Caco-2 (cell line): ENCODE results near the gene DGKB. TPM values are rescaled to one million over a fixed set of nuclear protein-coding genes. Genes with fewer than 3 reads are reported as not detected.

Experiments
- BruUV-seq: library from RNA; stranded (reverse); fragments of 400-500 nt; replicated peaks from 2 replicates; lab custom pipeline; 2021; lab: Mats Ljungman, UMichigan
- CTCF ChIA-PET: fragments of 300-600 bp; sonication (Branson Sonifier 250); formaldehyde crosslinking; loops from one replicate; lab custom pipeline; 2022; ENCODE audit warnings: antibody characterized with exemption; lab: Charles Lee
- POLR2A ChIA-PET: fragments of 300-600 bp; sonication (Branson Sonifier 250); formaldehyde crosslinking; loops from one replicate; lab custom pipeline; 2022; ENCODE audit warnings: antibody characterized with exemption; lab: Charles Lee
- DNase-seq, 2 experiments: peaks; one replicate each; pipeline versions ENCODE4 v3.0.0 to v3.0.0-alpha.2; 2020 to 2022
- H3K27me3 ChIP-seq: replicated peaks from 2 replicates; pipeline ENCODE4 v1.6.0; 2011; ENCODE audit warnings: low read length; ENCODE audit not compliant: control insufficient read depth, insufficient read depth
- H3K36me3 ChIP-seq: 2 replicates; pipeline ENCODE4 v1.5.1; 2011; ENCODE audit warnings: low read length; ENCODE audit not compliant: control insufficient read depth, insufficient read depth
- H3K4me1 ChIP-seq: fragments of 250-450 bp; sonication (Bioruptor Pico); 2 replicates; pipeline ENCODE4 v1.5.1; 2020; ENCODE audit warnings: mild to moderate bottlenecking
- H3K4me3 ChIP-seq: 2 replicates; pipeline ENCODE4 v1.5.1; 2011; ENCODE audit warnings: low read depth, mild to moderate bottlenecking, control low read depth, low read length
- H3K9me3 ChIP-seq: fragments of 250-450 bp; sonication (Bioruptor Pico); 2 replicates; pipeline ENCODE4 v1.5.1; 2020; ENCODE audit warnings: mild to moderate bottlenecking, moderate library complexity
- H3K27ac Mint-ChIP-seq: one replicate; pipeline ENCODE4 v1.8.0; 2022; ENCODE audit warnings: mixed read lengths; ENCODE audit not compliant: unreplicated experiment
- H3K27me3 Mint-ChIP-seq: one replicate; pipeline ENCODE4 v1.8.0; 2022; ENCODE audit warnings: mixed read lengths; ENCODE audit not compliant: insufficient read depth, unreplicated experiment
- H3K36me3 Mint-ChIP-seq: one replicate; pipeline ENCODE4 v1.8.0; 2022; ENCODE audit warnings: mild to moderate bottlenecking, mixed read lengths; ENCODE audit not compliant: insufficient read depth, unreplicated experiment
- H3K4me1 Mint-ChIP-seq: one replicate; pipeline ENCODE4 v1.8.0; 2022; ENCODE audit warnings: low read depth, mixed read lengths; ENCODE audit not compliant: unreplicated experiment
- H3K4me3 Mint-ChIP-seq: one replicate; pipeline ENCODE4 v1.8.0; 2022; ENCODE audit warnings: mild to moderate bottlenecking, moderate library complexity, mixed read lengths; ENCODE audit not compliant: unreplicated experiment
- H3K9me3 Mint-ChIP-seq: one replicate; pipeline ENCODE4 v1.8.0; 2022; ENCODE audit warnings: mixed read lengths; ENCODE audit not compliant: unreplicated experiment
- intact Hi-C: fragments of 100-400 bp; cut with micrococcal nuclease; formaldehyde crosslinking; loops from one replicate; pipeline ENCODE4 v1.10.0; 2022; ENCODE audit not compliant: unreplicated experiment
- total RNA-seq: library from RNA; stranded (reverse); gene quantifications from 2 replicates; pipeline ENCODE4 v1.2.3, GENCODE V29; 2022
- TF ChIP-seq, protein P1 (sequence below), 2 experiments: fragments of 200-600 bp in 1 of 2; IDR thresholded peaks; 1 replicate in 1 of 2; 2 replicates in 1 of 2; pipeline versions ENCODE4 v1.5.1 to v1.8.0; 2011 to 2022; ENCODE audit warnings: antibody characterized with exemption in 1 of 2, control low read depth in 1 of 2, inconsistent platforms in 1 of 2, low read depth in 1 of 2, low read length in 1 of 2, mild to moderate bottlenecking in 1 of 2, moderate library complexity in 1 of 2; ENCODE audit not compliant: insufficient read depth in 1 of 2, severe bottlenecking in 1 of 2, unreplicated experiment in 1 of 2

Gene DGKB
- total RNA-seq, 1 experiment from 2014 or later: 0.39 TPM

DNA sequence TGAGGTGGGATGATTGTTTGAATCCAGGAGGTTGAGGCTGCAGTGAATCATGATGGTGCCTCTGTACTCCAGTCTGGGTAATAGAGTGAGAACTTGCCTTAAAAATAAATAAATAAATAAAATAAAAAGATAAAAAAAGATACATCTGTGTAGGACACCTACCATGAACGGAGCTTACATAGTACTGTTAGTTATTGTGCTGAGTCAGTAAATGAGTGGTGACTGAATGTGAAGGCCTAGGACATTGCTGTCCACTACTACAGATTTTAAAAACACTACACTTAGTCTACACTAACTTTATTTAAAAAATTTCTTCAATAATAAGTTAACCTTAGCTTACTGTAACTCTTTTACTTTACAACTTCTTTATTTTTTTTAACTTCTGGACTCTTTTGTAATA lies 806.4 kb downstream of the DGKB start:
- ChIA-PET CTCF (no interaction called here), POLR2A (no interaction called here)
- no peaks in the 10 kb centered on the region for H3K9me3 Mint-ChIP-seq
- no peak overlapping the region for H3K27ac Mint-ChIP-seq
- H3K27me3 Mint-ChIP-seq: no peaks in the 10 kb centered on the region
- Histone ChIP-seq H3K4me3 (no peak overlapping the region), H3K36me3 (no peaks in the 10 kb centered on the region), H3K27me3 (no peaks in the 10 kb centered on the region), H3K4me1 (no peaks in the 10 kb centered on the region), H3K9me3 (no peaks in the 10 kb centered on the region)
- no peak for DNase-seq
- TF ChIP-seq, protein P1, sequence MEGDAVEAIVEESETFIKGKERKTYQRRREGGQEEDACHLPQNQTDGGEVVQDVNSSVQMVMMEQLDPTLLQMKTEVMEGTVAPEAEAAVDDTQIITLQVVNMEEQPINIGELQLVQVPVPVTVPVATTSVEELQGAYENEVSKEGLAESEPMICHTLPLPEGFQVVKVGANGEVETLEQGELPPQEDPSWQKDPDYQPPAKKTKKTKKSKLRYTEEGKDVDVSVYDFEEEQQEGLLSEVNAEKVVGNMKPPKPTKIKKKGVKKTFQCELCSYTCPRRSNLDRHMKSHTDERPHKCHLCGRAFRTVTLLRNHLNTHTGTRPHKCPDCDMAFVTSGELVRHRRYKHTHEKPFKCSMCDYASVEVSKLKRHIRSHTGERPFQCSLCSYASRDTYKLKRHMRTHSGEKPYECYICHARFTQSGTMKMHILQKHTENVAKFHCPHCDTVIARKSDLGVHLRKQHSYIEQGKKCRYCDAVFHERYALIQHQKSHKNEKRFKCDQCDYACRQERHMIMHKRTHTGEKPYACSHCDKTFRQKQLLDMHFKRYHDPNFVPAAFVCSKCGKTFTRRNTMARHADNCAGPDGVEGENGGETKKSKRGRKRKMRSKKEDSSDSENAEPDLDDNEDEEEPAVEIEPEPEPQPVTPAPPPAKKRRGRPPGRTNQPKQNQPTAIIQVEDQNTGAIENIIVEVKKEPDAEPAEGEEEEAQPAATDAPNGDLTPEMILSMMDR (IDR thresholded peaks at IDR 0.05; ENCODE audit: insufficient read depth in 1 of 2, low read depth in 1 of 2, low read length in 1 of 2, severe bottlenecking in 1 of 2, unreplicated experiment in 1 of 2): no peak
- intact Hi-C loops: no loop called here
- no peaks in the 10 kb centered on the region for H3K36me3 Mint-ChIP-seq
- H3K4me1 Mint-ChIP-seq: no peaks in the 10 kb centered on the region
- BruUV-seq: no TSS peak
- no peak overlapping the region for H3K4me3 Mint-ChIP-seq

GRCh38 chr7:14095233-14095950 lies 807.2 kb downstream of the DGKB start:
- H3K4me3 ChIP-seq: no peak overlapping the region
- Mint-ChIP-seq H3K27me3 (no peaks in the 10 kb centered on the region), H3K36me3 (no peaks in the 10 kb centered on the region), H3K4me3 (no peak overlapping the region), H3K27ac (no peak overlapping the region), H3K9me3 (no peaks in the 10 kb centered on the region), H3K4me1 (no peaks in the 10 kb centered on the region)
- BruUV-seq: no TSS peak
- no peaks in the 10 kb centered on the region for H3K36me3 ChIP-seq
- TF ChIP-seq, protein P1 (IDR thresholded peaks at IDR 0.05; ENCODE audit: insufficient read depth in 1 of 2, low read depth in 1 of 2, low read length in 1 of 2, severe bottlenecking in 1 of 2, unreplicated experiment in 1 of 2): no peak
- CTCF ChIA-PET: no interaction called here
- intact Hi-C loops: no loop called here
- no peaks in the 10 kb centered on the region for H3K4me1 ChIP-seq
- DNase-seq: no peak
- POLR2A ChIA-PET: no interaction called here
- no peaks in the 10 kb centered on the region for H3K27me3 ChIP-seq
- no peaks in the 10 kb centered on the region for H3K9me3 ChIP-seq
